A549 (cell line): ENCODE measurements around the gene HLCS.

ENCODE experiments used
- BHLHE40 ChIP-seq: IDR thresholded peaks from 2 replicates; pipeline ENCODE4 v1.6.1; 2012; ENCODE audit warnings: low read depth, low read length, inconsistent platforms
- HOXA7 ChIP-seq: fragments of 250-450 bp; sonication (Bioruptor Pico); IDR thresholded peaks from 2 replicates; pipeline ENCODE4 v1.5.0; 2020; ENCODE audit warnings: mild to moderate bottlenecking, moderate library complexity
- TF ChIP-seq, protein P1 (sequence below): fragments of >200 bp; sonication (Bioruptor Twin); formaldehyde crosslinking; IDR thresholded peaks from 3 replicates; pipeline ENCODE4 v1.5.1; 2016
- TF ChIP-seq, protein P2 (sequence below): fragments of 150-350 bp; IDR thresholded peaks from 2 replicates; pipeline ENCODE4 v1.6.1; 2014; ENCODE audit warnings: low read depth, mild to moderate bottlenecking, low read length

DNA sequence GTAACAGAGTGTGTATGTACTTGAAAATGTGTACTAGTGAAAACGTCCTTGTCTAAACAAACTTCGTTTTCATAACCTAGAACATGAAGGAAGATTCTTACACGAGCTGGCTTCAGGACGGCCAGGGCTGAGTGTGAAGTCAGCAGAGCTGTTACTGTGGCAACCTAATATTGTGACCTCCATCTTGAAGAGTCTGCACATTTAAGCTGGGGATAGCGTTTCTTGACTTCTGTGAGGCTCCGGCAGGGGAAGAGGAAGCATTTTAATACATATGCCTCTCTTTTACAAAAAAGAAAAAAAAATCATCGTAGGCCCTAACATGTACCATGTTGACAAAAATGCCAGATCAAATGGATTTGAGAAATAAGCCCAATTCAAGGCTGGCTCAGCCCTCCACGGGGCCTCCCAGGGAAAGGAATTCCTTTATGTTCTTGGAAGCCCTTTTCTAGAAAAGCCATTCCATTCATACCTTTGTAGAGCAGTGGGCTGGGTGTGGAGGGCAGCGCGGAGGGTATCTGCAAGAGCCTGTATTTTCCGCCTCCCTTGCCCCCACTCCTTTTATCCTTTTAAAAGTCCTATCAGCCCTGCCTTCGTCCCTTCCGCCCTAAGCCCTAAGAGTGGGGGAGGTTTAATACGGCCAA lies 216.4 kb downstream of the HLCS start:
- TF ChIP-seq, protein P1, sequence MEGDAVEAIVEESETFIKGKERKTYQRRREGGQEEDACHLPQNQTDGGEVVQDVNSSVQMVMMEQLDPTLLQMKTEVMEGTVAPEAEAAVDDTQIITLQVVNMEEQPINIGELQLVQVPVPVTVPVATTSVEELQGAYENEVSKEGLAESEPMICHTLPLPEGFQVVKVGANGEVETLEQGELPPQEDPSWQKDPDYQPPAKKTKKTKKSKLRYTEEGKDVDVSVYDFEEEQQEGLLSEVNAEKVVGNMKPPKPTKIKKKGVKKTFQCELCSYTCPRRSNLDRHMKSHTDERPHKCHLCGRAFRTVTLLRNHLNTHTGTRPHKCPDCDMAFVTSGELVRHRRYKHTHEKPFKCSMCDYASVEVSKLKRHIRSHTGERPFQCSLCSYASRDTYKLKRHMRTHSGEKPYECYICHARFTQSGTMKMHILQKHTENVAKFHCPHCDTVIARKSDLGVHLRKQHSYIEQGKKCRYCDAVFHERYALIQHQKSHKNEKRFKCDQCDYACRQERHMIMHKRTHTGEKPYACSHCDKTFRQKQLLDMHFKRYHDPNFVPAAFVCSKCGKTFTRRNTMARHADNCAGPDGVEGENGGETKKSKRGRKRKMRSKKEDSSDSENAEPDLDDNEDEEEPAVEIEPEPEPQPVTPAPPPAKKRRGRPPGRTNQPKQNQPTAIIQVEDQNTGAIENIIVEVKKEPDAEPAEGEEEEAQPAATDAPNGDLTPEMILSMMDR = no peak
- no peak for TF ChIP-seq HOXA7
- TF ChIP-seq, protein P2, sequence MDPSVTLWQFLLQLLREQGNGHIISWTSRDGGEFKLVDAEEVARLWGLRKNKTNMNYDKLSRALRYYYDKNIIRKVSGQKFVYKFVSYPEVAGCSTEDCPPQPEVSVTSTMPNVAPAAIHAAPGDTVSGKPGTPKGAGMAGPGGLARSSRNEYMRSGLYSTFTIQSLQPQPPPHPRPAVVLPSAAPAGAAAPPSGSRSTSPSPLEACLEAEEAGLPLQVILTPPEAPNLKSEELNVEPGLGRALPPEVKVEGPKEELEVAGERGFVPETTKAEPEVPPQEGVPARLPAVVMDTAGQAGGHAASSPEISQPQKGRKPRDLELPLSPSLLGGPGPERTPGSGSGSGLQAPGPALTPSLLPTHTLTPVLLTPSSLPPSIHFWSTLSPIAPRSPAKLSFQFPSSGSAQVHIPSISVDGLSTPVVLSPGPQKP = no peak
- TF ChIP-seq BHLHE40 = no peak
